ENCODE data around the gene PGAP3. TPM values are rescaled to one million over a fixed set of nuclear protein-coding genes. Genes with fewer than 3 reads are reported as not detected.

The PGAP3 gene
- total RNA-seq, 1 experiment from 2014 or later, result 10.8 TPM

- DNase-seq (ENCODE audit: low spot score), result no peak
These were observed 27.2 kb downstream of the PGAP3 start for GRCh38 chr17:39660397-39661385.

- no peak for DNase-seq (ENCODE audit: low spot score)
These were observed 27.9 kb downstream of the PGAP3 start for GRCh38 chr17:39660011-39660360.

- DNase-seq (ENCODE audit: low spot score), result no peak
These were observed 28.4 kb downstream of the PGAP3 start for GRCh38 chr17:39659279-39660010.

GRCh38 chr17:39658760-39659159 is 29.1 kb downstream of the PGAP3 start:
- DNase-seq (ENCODE audit: low spot score), result no peak

GRCh38 chr17:39658346-39658745 is 29.5 kb downstream of the PGAP3 start:
- no peak for DNase-seq (ENCODE audit: low spot score)

- no peak for DNase-seq (ENCODE audit: low spot score)
These were observed 32.8 kb downstream of the PGAP3 start for GRCh38 chr17:39655105-39655504.

- DNase-seq (ENCODE audit: low spot score), result peak; percentile 38
These were observed 34.1 kb downstream of the PGAP3 start for GRCh38 chr17:39653662-39654331.

GRCh38 chr17:39653316-39653661 is 34.6 kb downstream of the PGAP3 start:
- no peak for DNase-seq (ENCODE audit: low spot score)

- DNase-seq (ENCODE audit: low spot score), result no peak
These were observed 35.1 kb downstream of the PGAP3 start for GRCh38 chr17:39652587-39653315.

- no peak for DNase-seq (ENCODE audit: low spot score)
These were observed 35.8 kb downstream of the PGAP3 start for GRCh38 chr17:39651923-39652586.

GRCh38 chr17:39650121-39650579 is 37.7 kb downstream of the PGAP3 start:
- peak; percentile 94 for DNase-seq (ENCODE audit: low spot score)

- no peak for DNase-seq (ENCODE audit: low spot score)
These were observed 39.1 kb downstream of the PGAP3 start for GRCh38 chr17:39648616-39649366.

GRCh38 chr17:39647256-39647655 is 40.6 kb downstream of the PGAP3 start:
- no peak for DNase-seq (ENCODE audit: low spot score)

GRCh38 chr17:39643271-39643670 is 44.6 kb downstream of the PGAP3 start:
- DNase-seq (ENCODE audit: low spot score), result peak; percentile 51

- DNase-seq (ENCODE audit: low spot score), result no peak
These were observed 45.4 kb downstream of the PGAP3 start for GRCh38 chr17:39642291-39643074.

GRCh38 chr17:39641883-39642282 is 46.0 kb downstream of the PGAP3 start:
- no peak for DNase-seq (ENCODE audit: low spot score)

- no peak for DNase-seq (ENCODE audit: low spot score)
These were observed 46.8 kb downstream of the PGAP3 start for GRCh38 chr17:39641097-39641496.

- DNase-seq (ENCODE audit: low spot score), result no peak
These were observed 47.2 kb downstream of the PGAP3 start for GRCh38 chr17:39640591-39641031.
